ENCODE data around the gene GHRHR. TPM values are rescaled to one million over a fixed set of nuclear protein-coding genes. Genes with fewer than 3 reads are reported as not detected.

Gene GHRHR
- total RNA-seq, 2 donors from 2014 or later = not detected

GRCh38 chr7:30931929-30932540 lies 31.7 kb upstream of the GHRHR start:
- Mint-ChIP-seq H3K4me3 (no peak overlapping the region), H3K27me3 (ENCODE audit: low read depth) (no peaks in the 10 kb centered on the region), H3K36me3 (ENCODE audit: insufficient read depth in 2 of 2) (peaks cover 0 to 4% of the 10 kb centered on the region in 2 donors), H3K4me1 (ENCODE audit: low read depth) (no peaks in the 10 kb centered on the region), H3K27ac (no peak overlapping the region), H3K9me3 (peaks cover 0 to 2% of the 10 kb centered on the region in 2 donors)
- no peak for DNase-seq
- ATAC-seq (replicated peaks in 1 of 2) = no peak

- Mint-ChIP-seq H3K27me3 (ENCODE audit: low read depth) (peaks cover 4% of the 10 kb centered on the region), H3K27ac (no peak overlapping the region), H3K36me3 (ENCODE audit: insufficient read depth in 2 of 2) (peaks cover 0 to 1% of the 10 kb centered on the region in 2 donors)
Observed at GRCh38 chr7:30932562-30932961, 31.2 kb upstream of the GHRHR start.

GRCh38 chr7:30933124-30933974 lies 30.4 kb upstream of the GHRHR start:
- H3K9me3 Mint-ChIP-seq = no peaks in the 10 kb centered on the region
- ATAC-seq (replicated peaks in 1 of 2) = no peak

More at GRCh38 chr7:30932562-30932961, 31.2 kb upstream of the GHRHR start:
- Mint-ChIP-seq H3K4me3 (no peak overlapping the region), H3K9me3 (no peaks in the 10 kb centered on the region), H3K4me1 (ENCODE audit: low read depth) (no peaks in the 10 kb centered on the region)
- ATAC-seq (replicated peaks in 1 of 2) = no peak
- no peak for DNase-seq

GRCh38 chr7:30934225-30934624 lies 29.5 kb upstream of the GHRHR start:
- no peaks in the 10 kb centered on the region for H3K4me1 Mint-ChIP-seq (ENCODE audit: low read depth)
- no peak for ATAC-seq (replicated peaks in 1 of 2)
- no peak for DNase-seq
- peaks cover 8% of the 10 kb centered on the region for H3K27me3 Mint-ChIP-seq (ENCODE audit: low read depth)
- H3K9me3 Mint-ChIP-seq = no peaks in the 10 kb centered on the region
- H3K27ac Mint-ChIP-seq = no peak overlapping the region
- no peak overlapping the region for H3K4me3 Mint-ChIP-seq
- no peaks in the 10 kb centered on the region for H3K36me3 Mint-ChIP-seq (ENCODE audit: insufficient read depth in 2 of 2)

More at GRCh38 chr7:30933124-30933974, 30.4 kb upstream of the GHRHR start:
- Mint-ChIP-seq H3K27ac (no peak overlapping the region), H3K4me3 (no peak overlapping the region), H3K36me3 (ENCODE audit: insufficient read depth in 2 of 2) (no peaks in the 10 kb centered on the region), H3K27me3 (ENCODE audit: low read depth) (peaks cover 7% of the 10 kb centered on the region), H3K4me1 (ENCODE audit: low read depth) (no peaks in the 10 kb centered on the region)
- DNase-seq = no peak

GRCh38 chr7:30934732-30935568 lies 28.8 kb upstream of the GHRHR start:
- no peak for ATAC-seq (replicated peaks in 1 of 2)
- no peak overlapping the region for H3K4me3 Mint-ChIP-seq
- H3K27ac Mint-ChIP-seq = no peak overlapping the region
- DNase-seq = no peak
- no peaks in the 10 kb centered on the region for H3K4me1 Mint-ChIP-seq (ENCODE audit: low read depth)
- H3K9me3 Mint-ChIP-seq = no peaks in the 10 kb centered on the region
- peaks cover 13% of the 10 kb centered on the region for H3K27me3 Mint-ChIP-seq (ENCODE audit: low read depth)
- no peaks in the 10 kb centered on the region for H3K36me3 Mint-ChIP-seq (ENCODE audit: insufficient read depth in 2 of 2)

GRCh38 chr7:30935569-30935877 lies 28.2 kb upstream of the GHRHR start:
- DNase-seq (no peak), ATAC-seq (replicated peaks in 1 of 2) (no peak)
- no peaks in the 10 kb centered on the region for H3K9me3 Mint-ChIP-seq
- H3K36me3 Mint-ChIP-seq (ENCODE audit: insufficient read depth in 2 of 2) = no peaks in the 10 kb centered on the region
- H3K27me3 Mint-ChIP-seq (ENCODE audit: low read depth) = peaks cover 13% of the 10 kb centered on the region
- H3K4me3 Mint-ChIP-seq = no peak overlapping the region
- H3K4me1 Mint-ChIP-seq (ENCODE audit: low read depth) = no peaks in the 10 kb centered on the region
- H3K27ac Mint-ChIP-seq = no peak overlapping the region

GRCh38 chr7:30936650-30937245 lies 27.0 kb upstream of the GHRHR start:
- Mint-ChIP-seq H3K36me3 (ENCODE audit: insufficient read depth in 2 of 2) (no peaks in the 10 kb centered on the region), H3K4me1 (ENCODE audit: low read depth) (no peaks in the 10 kb centered on the region), H3K27me3 (ENCODE audit: low read depth) (peaks cover 20% of the 10 kb centered on the region), H3K27ac (no peak overlapping the region), H3K9me3 (no peaks in the 10 kb centered on the region), H3K4me3 (no peak overlapping the region)
- DNase-seq (no peak), ATAC-seq (replicated peaks in 1 of 2) (no peak)

- H3K4me3 Mint-ChIP-seq = no peak overlapping the region
- no peaks in the 10 kb centered on the region for H3K9me3 Mint-ChIP-seq
- ATAC-seq (replicated peaks in 1 of 2) = no peak
Observed at GRCh38 chr7:30937416-30937815, 26.3 kb upstream of the GHRHR start.

GRCh38 chr7:30938435-30939316 lies 25.1 kb upstream of the GHRHR start:
- ATAC-seq (replicated peaks in 1 of 2) = peak; percentile 57 to 68
- H3K27ac Mint-ChIP-seq = no peak overlapping the region
- peak; percentile 72 to 77 for DNase-seq
- H3K9me3 Mint-ChIP-seq = no peaks in the 10 kb centered on the region
- H3K36me3 Mint-ChIP-seq (ENCODE audit: insufficient read depth in 2 of 2) = no peaks in the 10 kb centered on the region
- no peak overlapping the region for H3K4me3 Mint-ChIP-seq
- no peaks in the 10 kb centered on the region for H3K4me1 Mint-ChIP-seq (ENCODE audit: low read depth)
- peaks cover 28% of the 10 kb centered on the region for H3K27me3 Mint-ChIP-seq (ENCODE audit: low read depth)

More at GRCh38 chr7:30937416-30937815, 26.3 kb upstream of the GHRHR start:
- H3K36me3 Mint-ChIP-seq (ENCODE audit: insufficient read depth in 2 of 2) = no peaks in the 10 kb centered on the region
- no peak for DNase-seq
- no peak overlapping the region for H3K27ac Mint-ChIP-seq
- no peaks in the 10 kb centered on the region for H3K4me1 Mint-ChIP-seq (ENCODE audit: low read depth)
- H3K27me3 Mint-ChIP-seq (ENCODE audit: low read depth) = peaks cover 27% of the 10 kb centered on the region

GRCh38 chr7:30941582-30942323 lies 22.0 kb upstream of the GHRHR start:
- no peak overlapping the region for H3K4me3 Mint-ChIP-seq
- ATAC-seq (replicated peaks in 1 of 2) (no peak), DNase-seq (no peak)
- peaks cover 0 to 1% of the 10 kb centered on the region in 2 donors for H3K36me3 Mint-ChIP-seq (ENCODE audit: insufficient read depth in 2 of 2)
- H3K9me3 Mint-ChIP-seq = peaks cover 2% of the 10 kb centered on the region in 2 donors
- peaks cover 35% of the 10 kb centered on the region for H3K27me3 Mint-ChIP-seq (ENCODE audit: low read depth)
- H3K27ac Mint-ChIP-seq = no peak overlapping the region
- H3K4me1 Mint-ChIP-seq (ENCODE audit: low read depth) = no peaks in the 10 kb centered on the region

- Mint-ChIP-seq H3K27ac (no peak overlapping the region), H3K36me3 (ENCODE audit: insufficient read depth in 2 of 2) (peaks cover under 1 to 1% of the 10 kb centered on the region in 2 donors), H3K9me3 (peaks cover 0 to 10% of the 10 kb centered on the region in 2 donors), H3K4me1 (ENCODE audit: low read depth) (no peaks in the 10 kb centered on the region), H3K4me3 (no peak overlapping the region), H3K27me3 (ENCODE audit: low read depth) (peaks cover 14% of the 10 kb centered on the region)
- ATAC-seq (replicated peaks in 1 of 2) = no peak
- DNase-seq = no peak
Observed at GRCh38 chr7:30950197-30950596, 13.6 kb upstream of the GHRHR start.
